ENCODE results near the gene PSD4. TPM values are rescaled to one million over a fixed set of nuclear protein-coding genes. Genes with fewer than 3 reads are reported as not detected.

Gene PSD4
- total RNA-seq, 2 experiments from 2014 or later, result 329 to 335 TPM

DNA sequence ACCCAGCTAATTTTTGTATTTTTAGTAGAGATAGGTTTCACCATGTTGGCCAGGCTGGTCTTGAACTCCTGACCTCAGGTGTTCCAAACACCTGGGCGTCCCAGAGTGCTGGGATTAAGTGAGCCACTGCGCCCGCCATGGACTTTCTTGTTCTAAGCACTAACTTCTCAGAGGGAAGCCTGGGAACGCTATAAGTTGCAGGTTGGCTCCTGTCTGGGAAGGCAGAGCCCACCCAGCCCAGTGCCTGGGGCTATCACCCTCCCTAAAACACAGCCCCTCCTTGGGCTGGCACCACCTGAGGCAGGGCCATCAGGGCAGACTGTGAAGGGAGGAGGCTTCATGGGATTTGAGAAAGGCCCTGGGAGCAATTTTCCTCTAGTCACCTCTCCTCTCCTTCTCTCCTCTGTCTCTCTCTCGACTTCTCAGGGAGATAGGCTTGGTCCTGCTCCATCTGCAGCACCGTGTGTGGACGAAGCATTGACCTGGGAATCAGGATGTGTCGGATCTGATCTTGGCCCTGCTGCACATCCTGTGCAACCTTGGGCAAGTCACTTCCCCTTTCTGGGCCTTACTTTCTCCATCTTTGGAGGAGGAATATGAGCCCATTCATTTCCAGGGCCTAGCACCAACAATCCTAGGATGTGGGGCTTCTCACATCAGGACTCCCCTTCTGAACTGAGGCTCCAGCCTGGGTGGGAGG is 10.9 kb downstream of the PSD4 start:
- CTCF ChIA-PET, result interaction anchor here (0.9 to 2.2 kb wide), 5 partner anchors 10 to 26 kb away, joined by 3 to 10 read pairs (median 3); no protein-coding TSS in a partner anchor
- Mint-ChIP-seq H3K4me3 (no peak overlapping the region), H3K36me3 (ENCODE audit: low read depth) (peaks cover 72% of the 10 kb centered on the region)

DNA sequence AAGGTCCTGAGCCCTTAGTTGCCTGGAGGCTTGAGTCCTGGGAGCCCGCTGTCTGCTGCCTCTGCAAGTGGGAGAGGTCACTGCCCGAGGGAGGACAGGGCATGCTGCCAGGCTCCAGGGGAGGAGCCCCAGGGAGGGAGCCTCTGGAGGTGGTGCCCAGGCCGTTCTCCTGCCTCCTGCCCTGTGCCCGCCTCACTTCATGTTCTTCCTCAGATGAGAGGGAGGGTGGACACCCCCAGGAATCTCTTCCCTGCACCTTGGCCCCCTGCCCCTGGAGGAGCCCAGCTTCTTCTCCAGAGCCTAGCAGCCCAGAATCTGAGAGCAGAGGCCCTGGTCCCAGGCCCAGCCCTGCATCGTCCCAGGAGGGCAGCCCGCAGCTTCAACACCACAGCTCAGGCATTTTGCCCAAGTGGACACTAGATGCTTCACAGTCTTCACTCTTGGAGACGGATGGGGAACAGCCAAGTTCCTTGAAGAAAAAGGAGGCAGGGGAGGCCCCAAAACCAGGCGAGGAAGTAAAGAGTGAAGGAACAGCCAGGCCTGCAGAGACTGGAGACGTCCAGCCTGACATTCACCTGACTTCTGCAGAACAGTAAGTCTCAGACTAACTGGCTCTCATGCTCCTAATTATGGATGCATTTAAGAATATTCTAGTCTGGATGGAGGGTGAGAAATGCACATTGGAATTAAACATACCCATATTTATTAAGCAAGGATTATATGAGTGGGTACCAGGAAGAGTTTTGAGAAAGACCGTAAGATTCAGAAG is 12.1 kb downstream of the PSD4 start:
- ChIA-PET POLR2A (no interaction called here), CTCF (no interaction called here)
- Mint-ChIP-seq H3K27me3 (no peaks in the 10 kb centered on the region), H3K4me3 (no peak overlapping the region), H3K9me3 (no peaks in the 10 kb centered on the region), H3K4me1 (peaks cover 70% of the 10 kb centered on the region), H3K27ac (peak overlapping the region; percentile 57), H3K36me3 (ENCODE audit: low read depth) (peaks cover 68% of the 10 kb centered on the region)
- no peak for DNase-seq

More for the DNA sequence above, 10.9 kb downstream of the PSD4 start:
- H3K4me1 Mint-ChIP-seq, result peaks cover 76% of the 10 kb centered on the region
- H3K27me3 Mint-ChIP-seq, result no peaks in the 10 kb centered on the region
- POLR2A ChIA-PET, result no interaction called here
- H3K27ac Mint-ChIP-seq, result peak overlapping the region; percentile 74
- H3K9me3 Mint-ChIP-seq, result no peaks in the 10 kb centered on the region
- DNase-seq, result no peak

DNA sequence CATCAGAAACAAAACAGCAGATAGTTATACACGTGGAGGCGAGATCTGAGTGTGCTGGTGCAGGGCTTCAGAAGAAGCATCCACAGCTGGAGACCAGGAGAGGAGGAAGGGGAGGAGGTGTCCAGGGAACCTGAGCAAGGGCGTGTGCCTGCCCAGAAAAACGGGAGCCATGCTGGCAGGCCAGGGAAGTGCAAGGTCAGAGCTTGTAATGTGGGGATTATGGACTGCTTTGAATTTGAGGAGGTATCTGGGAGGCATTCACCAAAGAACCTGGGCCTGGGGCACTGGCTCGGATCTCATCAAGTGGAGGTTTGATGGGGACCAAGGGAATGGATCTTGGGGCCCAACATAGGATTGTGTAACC is 12.6 kb downstream of the PSD4 start:
- peaks cover 69% of the 10 kb centered on the region for H3K36me3 Mint-ChIP-seq (ENCODE audit: low read depth)
- CTCF ChIA-PET, result interaction anchor here (1.0 kb wide), 1 partner anchor 18 kb away, joined by 3 read pairs; no protein-coding TSS in a partner anchor

DNA sequence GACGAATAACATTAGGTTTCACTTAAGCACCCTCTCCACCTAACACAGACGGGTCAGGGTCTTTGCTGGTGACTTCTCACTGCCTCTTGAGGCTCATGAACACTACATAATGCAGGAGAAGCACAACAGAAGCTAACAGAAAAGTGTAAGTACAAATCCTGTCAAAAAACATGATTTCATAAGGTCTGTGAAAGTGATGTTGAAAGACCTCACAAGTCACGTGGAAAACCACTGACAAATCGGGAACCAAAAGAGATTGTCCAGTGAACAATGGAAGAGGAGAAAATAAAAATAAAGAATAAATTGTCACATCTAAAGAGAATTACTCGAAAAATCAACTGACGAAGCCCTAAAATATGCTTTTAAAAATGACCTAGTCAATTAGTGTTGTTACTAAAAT is 14.0 kb downstream of the PSD4 start:
- no peaks in the 10 kb centered on the region for H3K9me3 Mint-ChIP-seq
- H3K36me3 Mint-ChIP-seq (ENCODE audit: low read depth), result peaks cover 66% of the 10 kb centered on the region
- CTCF ChIA-PET, result no interaction called here
- H3K4me1 Mint-ChIP-seq, result peaks cover 53% of the 10 kb centered on the region
- H3K27me3 Mint-ChIP-seq, result no peaks in the 10 kb centered on the region
- POLR2A ChIA-PET, result no interaction called here
- no peak overlapping the region for H3K4me3 Mint-ChIP-seq
- no peak for DNase-seq
- no peak overlapping the region for H3K27ac Mint-ChIP-seq

More for the DNA sequence above, 12.6 kb downstream of the PSD4 start:
- H3K27me3 Mint-ChIP-seq, result no peaks in the 10 kb centered on the region
- H3K4me3 Mint-ChIP-seq, result no peak overlapping the region
- no peak for DNase-seq
- H3K27ac Mint-ChIP-seq, result no peak overlapping the region
- POLR2A ChIA-PET, result no interaction called here
- no peaks in the 10 kb centered on the region for H3K9me3 Mint-ChIP-seq
- peaks cover 65% of the 10 kb centered on the region for H3K4me1 Mint-ChIP-seq

DNA sequence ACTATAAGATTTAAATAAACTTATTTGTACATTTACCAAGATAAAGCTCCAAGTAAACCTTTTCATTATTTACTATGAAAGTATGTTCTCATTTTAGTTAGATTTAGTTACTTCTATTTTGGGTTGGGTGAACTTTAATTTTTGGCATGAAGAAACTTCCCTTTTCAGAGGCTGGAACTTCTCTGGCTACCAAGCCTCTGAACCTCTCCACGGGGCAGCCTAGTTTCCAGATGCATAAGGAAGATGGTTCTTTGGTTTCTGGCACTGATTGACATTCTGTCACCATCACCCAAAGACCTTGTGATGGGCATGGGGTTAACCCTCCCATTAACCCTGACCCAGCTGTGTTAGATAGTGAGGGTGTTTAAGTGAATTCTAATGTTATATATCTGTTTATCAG is 17.1 kb downstream of the PSD4 start:
- Mint-ChIP-seq H3K27me3 (no peaks in the 10 kb centered on the region), H3K36me3 (ENCODE audit: low read depth) (peaks cover 77% of the 10 kb centered on the region), H3K27ac (no peak overlapping the region), H3K4me1 (peaks cover 35% of the 10 kb centered on the region), H3K4me3 (no peak overlapping the region), H3K9me3 (no peaks in the 10 kb centered on the region)
- ChIA-PET CTCF (interaction anchor here (1.2 to 2.3 kb wide), 4 partner anchors 8 to 111 kb away, joined by 4 to 8 read pairs (median 5); no protein-coding TSS in a partner anchor), POLR2A (no interaction called here)
- DNase-seq, result no peak

DNA sequence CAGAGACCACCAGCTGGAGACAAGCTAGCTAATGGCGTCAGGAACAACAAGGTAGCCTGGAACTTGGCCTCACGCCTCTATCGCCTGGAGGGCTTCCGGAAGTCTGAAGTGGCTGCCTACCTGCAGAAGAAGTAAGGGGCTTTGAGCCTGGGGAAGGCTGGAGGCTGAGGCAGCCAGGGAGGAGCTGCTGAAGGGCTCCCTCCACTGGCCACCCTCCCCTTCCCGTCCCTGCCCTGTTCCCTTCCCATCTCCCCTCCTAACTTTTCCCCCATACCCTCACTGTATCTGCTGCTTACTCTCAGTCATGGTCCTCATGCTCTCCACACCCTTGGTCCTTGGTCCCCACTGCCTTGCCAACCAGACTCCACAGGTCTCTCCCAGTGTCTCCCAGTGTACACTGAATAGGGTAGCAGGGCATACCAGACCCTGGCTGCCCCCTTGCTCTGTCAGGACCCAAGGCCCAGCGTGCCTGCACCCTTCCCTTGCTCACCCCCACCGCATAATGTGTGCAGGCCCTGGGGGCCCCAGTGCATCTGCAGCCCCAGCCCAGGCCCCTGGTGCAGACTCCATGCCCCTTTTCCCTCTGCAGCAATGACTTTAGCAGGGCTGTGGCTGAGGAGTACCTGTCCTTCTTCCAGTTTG is 18.8 kb downstream of the PSD4 start:
- DNase-seq, result no peak
- H3K9me3 Mint-ChIP-seq, result no peaks in the 10 kb centered on the region
- H3K36me3 Mint-ChIP-seq (ENCODE audit: low read depth), result peaks cover 80% of the 10 kb centered on the region
- H3K4me3 Mint-ChIP-seq, result no peak overlapping the region
- H3K27me3 Mint-ChIP-seq, result no peaks in the 10 kb centered on the region
- CTCF ChIA-PET, result interaction anchor here (0.6 to 2.3 kb wide), 6 partner anchors 11 to 585 kb away, joined by 4 to 7 read pairs (median 6); no protein-coding TSS in a partner anchor
- POLR2A ChIA-PET, result no interaction called here
- peaks cover 32% of the 10 kb centered on the region for H3K4me1 Mint-ChIP-seq
- no peak overlapping the region for H3K27ac Mint-ChIP-seq

DNA sequence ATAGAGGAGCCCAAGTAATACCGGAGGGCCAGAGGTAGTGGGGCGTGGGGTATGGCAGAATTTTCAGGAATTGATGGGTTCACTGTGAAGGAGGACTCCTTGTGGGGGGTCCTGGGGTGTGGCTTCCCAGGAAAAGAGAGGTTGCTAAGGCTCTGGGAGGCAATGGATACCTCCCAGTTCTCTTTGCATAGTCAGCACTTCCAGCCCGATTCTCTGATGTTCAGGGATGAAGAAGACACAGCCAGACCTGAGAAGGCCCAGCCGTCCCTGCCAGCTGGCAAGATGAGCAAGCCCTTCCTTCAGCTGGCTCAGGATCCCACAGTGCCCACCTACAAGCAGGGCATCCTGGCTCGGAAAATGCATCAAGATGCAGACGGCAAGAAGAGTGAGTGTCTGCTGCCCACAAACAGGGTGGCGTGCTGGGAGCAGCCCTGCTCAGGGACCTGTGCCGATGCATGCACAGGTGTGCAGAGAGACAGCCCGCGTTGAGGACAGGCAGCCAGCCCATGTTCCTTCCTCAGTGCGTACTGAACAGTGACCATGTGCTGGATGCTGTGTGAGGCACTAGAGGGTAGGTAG is 22.2 kb downstream of the PSD4 start:
- CTCF ChIA-PET, result interaction anchor here (1.0 to 1.1 kb wide), 4 partner anchors 12 to 58 kb away, joined by 3 read pairs; no protein-coding TSS in a partner anchor
- no peaks in the 10 kb centered on the region for H3K27me3 Mint-ChIP-seq
- peaks cover 83% of the 10 kb centered on the region for H3K36me3 Mint-ChIP-seq (ENCODE audit: low read depth)
- no peak overlapping the region for H3K4me3 Mint-ChIP-seq
- H3K27ac Mint-ChIP-seq, result peak overlapping the region; percentile 69
- H3K4me1 Mint-ChIP-seq, result peaks cover 24% of the 10 kb centered on the region
- no peaks in the 10 kb centered on the region for H3K9me3 Mint-ChIP-seq
- POLR2A ChIA-PET, result no interaction called here
- no peak for DNase-seq

DNA sequence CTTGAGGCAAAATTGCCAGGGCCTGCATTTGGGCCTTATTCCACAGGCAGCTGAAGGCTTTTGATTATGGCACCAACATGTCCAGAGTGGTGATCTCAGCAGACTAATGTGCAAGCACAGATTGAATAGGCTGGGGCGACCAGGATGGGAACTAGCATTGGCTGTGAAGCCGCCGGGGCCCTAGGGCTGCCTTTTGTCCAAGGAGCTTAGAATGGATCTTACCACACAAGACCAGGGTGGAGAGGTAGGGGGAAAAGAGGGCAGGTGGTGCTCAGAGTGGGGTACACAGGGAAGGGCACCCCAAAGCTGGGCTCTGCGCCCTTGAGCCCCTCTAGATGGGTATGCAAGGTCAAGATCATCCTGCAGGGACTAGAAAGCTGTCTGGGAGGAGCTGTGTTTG is 23.1 kb downstream of the PSD4 start:
- DNase-seq, result no peak
- CTCF ChIA-PET, result interaction anchor here (0.7 to 1.7 kb wide), 7 partner anchors 9 to 61 kb away, joined by 3 to 4 read pairs (median 3); no protein-coding TSS in a partner anchor
- POLR2A ChIA-PET, result no interaction called here
- H3K27ac Mint-ChIP-seq, result no peak overlapping the region
- H3K9me3 Mint-ChIP-seq, result no peaks in the 10 kb centered on the region
- no peak overlapping the region for H3K4me3 Mint-ChIP-seq
- no peaks in the 10 kb centered on the region for H3K27me3 Mint-ChIP-seq
- peaks cover 22% of the 10 kb centered on the region for H3K4me1 Mint-ChIP-seq
- H3K36me3 Mint-ChIP-seq (ENCODE audit: low read depth), result peaks cover 82% of the 10 kb centered on the region

DNA sequence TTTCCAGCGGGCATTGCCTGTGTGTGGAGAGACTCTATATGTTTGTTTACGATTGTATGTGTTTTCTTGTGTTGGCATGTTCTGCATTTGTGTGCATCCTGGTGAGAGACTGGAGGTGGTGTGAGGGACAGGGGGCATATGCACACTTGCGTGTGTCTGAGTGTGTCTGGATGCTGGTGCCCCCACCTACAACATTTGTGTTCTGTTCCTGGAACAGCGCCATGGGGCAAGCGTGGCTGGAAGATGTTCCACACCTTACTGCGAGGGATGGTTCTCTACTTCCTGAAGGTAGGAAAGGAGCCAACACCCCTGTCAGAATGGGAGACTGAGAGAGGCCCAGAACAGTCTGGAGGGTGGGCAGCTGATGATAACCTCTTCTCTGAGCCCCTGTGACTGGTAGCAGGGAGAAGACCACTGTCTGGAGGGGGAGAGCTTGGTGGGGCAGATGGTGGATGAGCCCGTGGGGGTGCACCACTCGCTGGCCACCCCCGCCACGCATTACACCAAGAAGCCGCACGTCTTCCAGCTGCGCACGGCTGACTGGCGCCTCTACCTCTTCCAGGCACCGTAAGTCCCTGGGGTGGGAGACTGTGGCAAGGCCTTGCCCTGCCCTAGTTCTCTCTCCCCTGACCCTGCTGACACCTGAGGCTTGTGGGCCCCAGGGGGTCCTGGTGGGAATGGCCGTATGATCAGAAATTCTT is 23.7 kb downstream of the PSD4 start:
- no peaks in the 10 kb centered on the region for H3K27me3 Mint-ChIP-seq
- ChIA-PET POLR2A (no interaction called here), CTCF (interaction anchor here (1.0 to 2.8 kb wide), 10 partner anchors 9 to 117 kb away, joined by 3 to 23 read pairs (median 4); partner anchors contain the start of gene PSD4)
- H3K4me1 Mint-ChIP-seq, result peaks cover 22% of the 10 kb centered on the region
- no peak for DNase-seq
- H3K27ac Mint-ChIP-seq, result no peak overlapping the region
- no peak overlapping the region for H3K4me3 Mint-ChIP-seq
- H3K9me3 Mint-ChIP-seq, result no peaks in the 10 kb centered on the region
- H3K36me3 Mint-ChIP-seq (ENCODE audit: low read depth), result peaks cover 81% of the 10 kb centered on the region

DNA sequence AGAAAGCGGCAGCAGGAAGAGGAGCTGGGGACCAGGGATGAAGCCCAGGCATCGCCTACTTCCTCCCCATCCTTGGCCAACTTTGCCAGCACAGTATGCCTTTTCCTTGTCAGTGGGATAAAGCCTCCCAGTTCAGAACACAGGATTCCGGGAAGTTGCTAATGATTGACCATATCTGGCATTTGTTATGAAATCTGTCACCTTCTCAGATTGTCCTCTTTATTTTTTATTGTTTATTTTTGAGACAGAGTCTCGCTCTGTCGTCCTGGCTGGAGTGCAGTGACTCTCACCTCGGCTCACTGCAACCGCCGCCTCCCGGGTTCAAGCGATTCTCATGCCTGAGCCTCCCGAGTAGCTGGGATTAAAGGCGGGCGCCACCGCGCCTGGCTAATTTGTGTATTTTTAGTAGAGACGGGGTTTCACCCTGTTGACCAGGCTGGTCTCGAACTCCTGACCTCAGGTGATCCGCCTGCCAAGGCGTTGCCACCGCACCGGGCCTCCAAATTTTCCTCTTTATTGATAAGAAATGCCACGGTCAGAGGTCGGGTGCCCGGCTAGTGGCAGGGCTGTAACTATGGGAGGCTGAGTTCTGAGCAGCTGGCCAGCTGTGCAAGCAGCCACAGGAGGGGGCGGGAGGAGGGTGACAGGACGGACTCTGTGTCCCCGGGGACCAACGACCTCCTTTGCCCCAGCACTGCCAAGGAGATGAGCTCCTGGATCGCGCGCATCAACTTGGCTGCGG is 24.4 kb downstream of the PSD4 start:
- no peak overlapping the region for H3K4me3 Mint-ChIP-seq
- H3K27me3 Mint-ChIP-seq, result no peaks in the 10 kb centered on the region
- peaks cover 26% of the 10 kb centered on the region for H3K4me1 Mint-ChIP-seq
- ChIA-PET POLR2A (no interaction called here), CTCF (interaction anchor here (0.6 to 2.8 kb wide), 22 partner anchors 8 to 1214 kb away, joined by 3 to 23 read pairs (median 4); partner anchors contain the start of gene PSD4)
- H3K9me3 Mint-ChIP-seq, result no peaks in the 10 kb centered on the region
- H3K36me3 Mint-ChIP-seq (ENCODE audit: low read depth), result peaks cover 81% of the 10 kb centered on the region
- H3K27ac Mint-ChIP-seq, result no peak overlapping the region
- no peak for DNase-seq

DNA sequence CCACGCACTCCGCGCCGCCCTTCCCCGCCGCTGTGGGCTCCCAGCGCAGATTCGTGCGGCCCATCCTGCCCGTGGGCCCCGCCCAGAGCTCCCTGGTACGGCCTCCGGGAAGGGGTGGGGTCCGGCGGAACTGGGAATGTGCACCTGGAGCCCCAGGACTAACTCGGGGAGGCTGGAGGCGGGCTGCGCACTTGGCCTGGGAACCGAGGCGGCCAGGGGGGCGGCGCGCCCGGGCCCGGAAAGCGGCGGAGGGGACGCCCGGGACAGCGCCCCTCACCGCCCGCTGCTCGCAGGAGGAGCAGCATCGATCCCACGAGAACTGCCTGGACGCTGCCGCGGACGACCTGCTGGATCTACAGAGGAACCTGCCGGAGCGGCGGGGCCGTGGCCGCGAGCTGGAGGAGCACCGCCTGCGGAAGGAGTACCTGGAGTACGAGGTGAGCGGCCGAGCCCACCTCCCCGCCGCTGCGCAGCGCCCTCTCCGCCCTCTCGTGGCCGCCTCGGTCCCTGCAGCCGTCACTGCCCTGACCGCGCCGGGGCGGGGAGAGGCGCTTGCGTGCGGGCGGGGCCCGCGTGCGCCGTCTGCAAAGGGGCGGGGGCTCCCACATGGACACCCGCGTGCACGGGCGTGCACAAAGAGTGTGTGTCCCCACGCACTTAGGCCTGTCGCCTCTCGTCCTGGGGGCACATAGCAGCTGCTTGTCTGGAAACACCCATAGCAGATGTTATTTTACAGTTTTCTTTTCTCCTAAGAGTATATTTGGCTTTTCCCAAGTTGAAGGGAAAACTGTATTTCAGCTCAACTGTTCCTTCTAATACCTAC is 25.2 kb downstream of the PSD4 start:
- peak; percentile 75 for DNase-seq
- Mint-ChIP-seq H3K27ac (no peak overlapping the region), H3K36me3 (ENCODE audit: low read depth) (peaks cover 77% of the 10 kb centered on the region), H3K9me3 (no peaks in the 10 kb centered on the region), H3K4me1 (peaks cover 27% of the 10 kb centered on the region), H3K4me3 (no peak overlapping the region), H3K27me3 (no peaks in the 10 kb centered on the region)
- ChIA-PET POLR2A (no interaction called here), CTCF (interaction anchor here (0.6 to 2.8 kb wide), 23 partner anchors 8 to 1215 kb away, joined by 3 to 23 read pairs (median 4); partner anchors contain the start of gene PSD4)
